Measurements from ENCODE around the gene DNAJC13.
"Not testable (repeated sequence)": the region's sequence is repeated elsewhere in the genome, so short reads cannot be mapped to it uniquely, and the experiment has no call there.

The DNAJC13 gene

DNA sequence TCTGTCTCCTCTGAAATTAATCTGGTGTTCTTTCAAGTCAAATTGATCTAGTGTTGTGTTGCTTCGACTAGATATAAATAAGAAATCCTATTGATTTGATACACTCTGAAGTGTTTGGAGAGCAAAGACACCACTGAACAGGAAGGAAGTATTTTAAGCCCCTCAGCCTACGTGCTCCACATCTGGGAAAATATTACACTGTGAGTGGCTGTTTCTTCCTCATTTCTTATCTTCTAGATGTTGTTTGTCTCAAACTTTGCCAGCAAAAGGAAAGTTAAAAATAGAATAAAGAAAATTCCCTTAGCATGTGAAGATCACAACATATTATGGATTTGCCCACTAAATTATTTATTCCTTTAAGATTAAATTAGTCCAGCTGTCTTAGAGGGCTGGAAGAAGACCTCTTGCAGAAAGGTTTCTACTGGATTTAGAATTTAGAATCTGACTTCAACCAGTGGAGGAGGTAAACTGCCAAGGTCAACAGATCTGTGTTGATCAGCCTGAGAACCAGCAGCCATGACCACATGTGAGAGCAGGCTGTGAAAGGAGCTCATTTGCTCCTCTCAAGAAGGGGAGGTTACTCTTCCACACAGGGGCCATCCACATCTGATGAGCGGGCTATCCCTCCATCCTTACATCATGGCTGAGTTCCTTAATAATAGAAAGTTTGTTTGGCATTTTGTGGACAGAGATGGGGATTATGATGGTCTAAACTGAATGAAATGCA, 133.4 kb downstream of the DNAJC13 start:
- DNase-seq, result no peak

DNA sequence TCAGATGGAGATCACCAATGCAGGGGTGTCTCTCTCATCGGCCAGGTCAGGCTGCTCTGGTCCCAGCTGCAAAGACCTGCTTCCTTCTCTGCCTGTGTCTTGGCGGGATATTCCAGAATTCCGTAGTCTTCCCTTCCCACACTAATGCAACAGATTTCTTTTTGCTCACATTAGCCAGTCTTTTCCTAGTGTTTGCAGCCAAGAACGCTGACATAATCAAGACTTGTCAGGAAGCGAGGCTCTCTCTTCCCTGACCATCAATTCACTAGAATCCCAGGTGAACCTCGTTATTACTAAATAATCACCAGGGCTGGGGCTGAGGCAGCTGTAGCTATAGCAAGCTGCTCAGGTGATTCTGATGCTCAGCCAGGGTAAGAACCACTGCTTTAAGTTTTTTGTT, 136.5 kb downstream of the DNAJC13 start:
- no peak for DNase-seq

- DNase-seq, result no peak
Measured at GRCh38 chr3:132554437-132554836, 137.1 kb downstream of the DNAJC13 start.

- DNase-seq, result no peak
Measured at GRCh38 chr3:132555306-132556035, 138.2 kb downstream of the DNAJC13 start.

- DNase-seq, result not testable (repeated sequence)
Measured at GRCh38 chr3:132556036-132556386, 138.7 kb downstream of the DNAJC13 start.

- DNase-seq, result no peak
Measured at GRCh38 chr3:132556508-132557159, 139.3 kb downstream of the DNAJC13 start.

- no peak for DNase-seq
Measured at GRCh38 chr3:132561003-132561402, 143.7 kb downstream of the DNAJC13 start.

- DNase-seq, result no peak
Measured at GRCh38 chr3:132563420-132564069, 146.2 kb downstream of the DNAJC13 start.

DNA sequence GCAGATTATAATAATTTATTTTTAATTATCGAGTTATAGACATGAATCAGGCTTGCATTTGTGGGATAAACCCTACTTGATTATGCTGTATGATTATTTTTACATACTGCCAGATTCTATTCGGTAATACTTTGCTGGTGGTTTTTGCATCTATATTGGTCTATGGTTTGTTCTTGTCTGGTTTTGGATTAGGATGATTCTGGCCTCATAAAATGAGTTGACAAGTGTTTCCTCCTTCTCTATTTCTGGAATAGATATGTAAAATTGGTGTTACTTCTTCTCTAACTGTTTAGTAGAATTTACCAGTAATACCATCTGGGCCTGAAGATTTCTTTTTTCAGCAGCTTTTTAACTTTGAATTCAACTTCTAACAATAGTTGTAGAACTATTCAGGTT, 146.8 kb downstream of the DNAJC13 start:
- no peak for DNase-seq

DNA sequence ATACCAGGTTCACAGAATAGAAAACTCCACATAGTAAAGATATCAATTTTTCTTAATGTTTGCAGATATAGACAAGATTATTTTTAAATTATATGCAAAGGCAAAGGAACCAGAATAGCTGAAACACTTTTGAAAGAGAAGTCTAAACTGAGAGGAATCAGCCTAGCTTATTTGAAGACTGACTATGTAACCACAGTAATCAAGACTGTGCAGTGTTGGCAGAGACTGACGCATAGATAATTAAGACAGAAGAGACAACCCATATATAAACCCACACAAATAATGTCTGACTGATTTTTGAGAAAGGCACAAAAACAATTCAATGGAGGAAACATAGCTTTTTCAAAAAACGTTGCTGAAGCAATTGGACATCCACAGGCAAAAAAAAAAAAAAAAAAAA, 151.1 kb downstream of the DNAJC13 start:
- no peak for DNase-seq

DNA sequence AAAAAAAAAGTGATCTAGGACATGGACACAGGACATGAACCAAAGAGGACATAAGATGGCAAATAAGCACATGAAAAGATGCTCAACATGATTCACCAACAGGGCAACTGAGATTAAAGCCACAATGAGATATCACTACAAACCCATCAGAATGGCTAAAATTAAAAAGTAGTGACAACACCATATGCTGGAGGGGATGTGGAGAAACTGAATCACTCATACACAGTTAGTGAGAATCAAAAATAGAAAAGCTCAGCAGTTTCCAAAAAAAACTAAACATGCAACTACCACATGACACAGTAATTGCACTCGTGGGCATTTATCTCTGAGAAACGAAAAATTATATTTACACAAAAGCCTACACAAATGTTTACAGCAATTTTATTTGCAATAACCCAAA, 151.9 kb downstream of the DNAJC13 start:
- DNase-seq, result no peak

DNA sequence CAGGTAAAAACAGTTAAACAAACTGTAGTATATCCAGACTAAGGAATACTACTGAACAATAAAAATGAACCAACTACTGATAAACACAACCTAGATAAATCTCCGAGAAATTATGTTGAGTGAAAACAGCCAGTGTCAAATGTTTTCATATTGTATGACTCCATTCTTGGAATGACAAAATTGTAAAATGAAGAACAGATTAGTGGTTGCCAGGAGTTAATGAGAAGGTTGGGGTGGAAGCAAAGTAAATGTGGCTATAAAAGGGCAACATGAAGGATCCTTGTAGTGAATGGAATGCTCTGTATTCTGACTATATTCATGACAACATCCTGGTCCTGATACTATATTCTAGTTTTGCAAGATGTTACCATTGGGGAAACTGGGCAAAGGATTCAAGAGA, 152.3 kb downstream of the DNAJC13 start:
- DNase-seq, result no peak

GRCh38 chr3:132570016-132570415, 152.7 kb downstream of the DNAJC13 start:
- DNase-seq, result no peak

DNA sequence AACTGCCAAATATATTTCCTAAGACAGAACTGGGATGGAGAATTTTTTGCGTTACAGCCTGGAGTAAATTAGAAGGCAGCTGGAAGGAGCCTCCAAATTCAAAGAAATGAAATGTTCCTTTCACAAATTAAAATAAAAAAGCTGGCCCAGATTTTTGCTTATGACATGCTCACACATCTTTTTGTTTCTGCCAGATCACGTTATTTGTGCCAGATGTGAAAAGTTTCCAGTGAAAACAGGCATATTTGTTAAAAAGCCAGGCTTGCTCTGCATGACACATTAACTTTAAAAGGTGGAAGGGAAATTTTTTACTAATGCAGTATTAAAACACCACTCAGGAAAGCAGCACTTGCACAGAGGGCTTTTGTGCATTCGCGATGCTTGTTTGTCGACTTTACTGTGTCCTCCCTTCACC, 156.5 kb downstream of the DNAJC13 start:
- no peak for DNase-seq

DNA sequence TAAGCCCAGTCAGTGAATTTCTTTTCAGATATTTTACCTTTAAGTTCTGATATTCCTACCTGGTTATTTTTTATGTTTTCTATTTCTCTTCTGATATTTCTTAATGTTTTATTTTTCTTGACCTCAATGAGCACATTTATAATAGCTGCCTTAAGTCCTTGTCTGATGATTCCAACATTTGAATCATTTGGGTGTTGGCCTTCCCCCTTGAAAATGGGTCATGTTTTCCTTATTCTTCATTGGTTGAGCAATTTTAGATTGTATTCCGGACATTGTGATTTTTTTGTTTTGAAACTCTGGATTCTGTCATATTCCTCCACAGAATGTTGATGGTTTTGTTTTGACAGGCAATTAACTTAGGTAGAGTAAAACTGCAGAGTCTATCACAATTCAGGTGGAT, 170.1 kb downstream of the DNAJC13 start:
- no peak for DNase-seq
